GM12878 (cell line): ENCODE measurements around the gene CCSER1.

Experiments used
- EED ChIP-seq: sonication (generic); IDR thresholded peaks from 2 replicates; pipeline ENCODE4 v1.6.1; 2016; ENCODE audit warnings: antibody characterized with exemption, low read depth
- EP300 ChIP-seq, 2 experiments: fragments of 150-350 bp in 1 of 2; IDR thresholded peaks; 2 replicates each; pipeline ENCODE4 v1.6.1; 2011 to 2012; ENCODE audit warnings: low read depth in 2 of 2, low read length in 2 of 2, borderline replicate concordance in 1 of 2, improper control_type of control experiment in 1 of 2, inconsistent platforms in 1 of 2; ENCODE audit not compliant: control insufficient read depth in 1 of 2
- ETV6 ChIP-seq, 2 experiments: fragments of 450-650 bp in 1 of 2; IDR thresholded peaks in 1 of 2; conservative IDR thresholded peaks in 1 of 2; 2 replicates each; pipeline ENCODE4 v1.6.1; 2014; ENCODE audit warnings: antibody characterized with exemption in 1 of 2, borderline replicate concordance in 1 of 2, low read depth in 1 of 2, mild to moderate bottlenecking in 1 of 2, moderate library complexity in 1 of 2
- EZH2 ChIP-seq: IDR thresholded peaks from 2 replicates; pipeline ENCODE4 v1.6.1; 2012; ENCODE audit warnings: low read depth, mild to moderate bottlenecking, control low read depth, inconsistent platforms, low read length, borderline replicate concordance; ENCODE audit not compliant: control insufficient read depth
- GABPA ChIP-seq: IDR thresholded peaks from 2 replicates; pipeline ENCODE4 v1.6.1; 2014; ENCODE audit warnings: antibody characterized with exemption, low read depth, mild to moderate bottlenecking, inconsistent platforms
- TAF1 ChIP-seq: IDR thresholded peaks from 2 replicates; pipeline ENCODE4 v1.6.1; 2011; ENCODE audit warnings: mild to moderate bottlenecking, low read depth, low read length, borderline replicate concordance
- TF ChIP-seq, protein P1 (sequence below), 3 experiments: IDR thresholded peaks in 2 of 3; conservative IDR thresholded peaks in 1 of 3; 2 replicates each; pipeline ENCODE4 v1.5.1; 2011; ENCODE audit warnings: low read depth in 3 of 3, low read length in 3 of 3, mild to moderate bottlenecking in 3 of 3, control low read depth in 2 of 3, moderate library complexity in 2 of 3, inconsistent platforms in 1 of 3, mixed read lengths in 1 of 3; ENCODE audit not compliant: control insufficient read depth in 2 of 3, insufficient read depth in 1 of 3; ENCODE audit errors: extremely low read depth in 1 of 3

DNA sequence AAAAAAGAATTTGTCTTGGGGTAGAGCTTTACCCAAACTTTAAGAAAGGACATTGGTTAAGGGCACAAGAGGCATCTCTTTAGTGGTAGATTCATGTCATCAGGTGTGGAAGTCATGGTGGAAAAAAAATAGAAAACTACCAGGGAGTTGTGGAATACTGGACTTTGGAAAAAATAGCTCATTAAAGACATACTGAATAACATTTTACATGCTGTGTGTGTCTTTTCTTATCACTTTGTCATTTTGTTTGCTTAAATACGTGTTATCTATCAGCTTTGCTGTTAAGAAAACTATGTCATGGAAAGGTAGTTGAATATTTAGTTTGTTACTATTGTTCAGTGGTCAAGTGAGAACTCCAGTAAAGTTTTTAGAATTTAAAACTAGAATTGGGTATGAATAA, 147.0 kb downstream of the CCSER1 start:
- TF ChIP-seq EP300 (IDR thresholded peaks at IDR 0.05; ENCODE audit: borderline replicate concordance in 1 of 2, control insufficient read depth in 1 of 2, low read depth in 2 of 2, low read length in 2 of 2) (no peak), EED (no peak), TAF1 (no peak), ETV6 (conservative IDR thresholded peaks at IDR 0.05 in 1 of 2, IDR thresholded peaks at IDR 0.05 in 1 of 2; ENCODE audit: borderline replicate concordance in 1 of 2, low read depth in 1 of 2) (no peak), EZH2 (no peak), GABPA (no peak)
- TF ChIP-seq, protein P1, sequence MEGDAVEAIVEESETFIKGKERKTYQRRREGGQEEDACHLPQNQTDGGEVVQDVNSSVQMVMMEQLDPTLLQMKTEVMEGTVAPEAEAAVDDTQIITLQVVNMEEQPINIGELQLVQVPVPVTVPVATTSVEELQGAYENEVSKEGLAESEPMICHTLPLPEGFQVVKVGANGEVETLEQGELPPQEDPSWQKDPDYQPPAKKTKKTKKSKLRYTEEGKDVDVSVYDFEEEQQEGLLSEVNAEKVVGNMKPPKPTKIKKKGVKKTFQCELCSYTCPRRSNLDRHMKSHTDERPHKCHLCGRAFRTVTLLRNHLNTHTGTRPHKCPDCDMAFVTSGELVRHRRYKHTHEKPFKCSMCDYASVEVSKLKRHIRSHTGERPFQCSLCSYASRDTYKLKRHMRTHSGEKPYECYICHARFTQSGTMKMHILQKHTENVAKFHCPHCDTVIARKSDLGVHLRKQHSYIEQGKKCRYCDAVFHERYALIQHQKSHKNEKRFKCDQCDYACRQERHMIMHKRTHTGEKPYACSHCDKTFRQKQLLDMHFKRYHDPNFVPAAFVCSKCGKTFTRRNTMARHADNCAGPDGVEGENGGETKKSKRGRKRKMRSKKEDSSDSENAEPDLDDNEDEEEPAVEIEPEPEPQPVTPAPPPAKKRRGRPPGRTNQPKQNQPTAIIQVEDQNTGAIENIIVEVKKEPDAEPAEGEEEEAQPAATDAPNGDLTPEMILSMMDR (IDR thresholded peaks at IDR 0.05 in 2 of 3, conservative IDR thresholded peaks at IDR 0.05 in 1 of 3; ENCODE audit: control insufficient read depth in 2 of 3, extremely low read depth in 1 of 3, insufficient read depth in 1 of 3, low read depth in 3 of 3, low read length in 3 of 3) = no peak
